ENCODE results near the gene RILP.

Gene RILP

GRCh38 chr17:1627982-1628855, 21.4 kb downstream of the RILP start, which contains the start of gene SLC43A2:
SLC43A2 (minus strand) TSS chr17:1628834; CDS start chr17:1627874, 960 bp downstream.
- DNase-seq = peak; percentile 74

- no peak for DNase-seq
Observed at GRCh38 chr17:1627182-1627981, 22.3 kb downstream of the RILP start.

GRCh38 chr17:1626333-1626732, 23.3 kb downstream of the RILP start:
- no peak for DNase-seq

GRCh38 chr17:1625581-1625980, 24.1 kb downstream of the RILP start:
- DNase-seq = no peak

- no peak for DNase-seq
Observed at GRCh38 chr17:1625053-1625452, 24.6 kb downstream of the RILP start.

GRCh38 chr17:1624650-1625049, 25.0 kb downstream of the RILP start:
- DNase-seq = no peak

- DNase-seq = no peak
Observed at GRCh38 chr17:1623057-1623630, 26.5 kb downstream of the RILP start.

GRCh38 chr17:1621273-1621954, 28.3 kb downstream of the RILP start:
- no peak for DNase-seq

- no peak for DNase-seq
Observed at GRCh38 chr17:1620486-1620885, 29.2 kb downstream of the RILP start.

- no peak for DNase-seq
Observed at GRCh38 chr17:1617620-1618174, 32.0 kb downstream of the RILP start.

GRCh38 chr17:1616101-1616500, 33.6 kb downstream of the RILP start:
- DNase-seq = no peak

- no peak for DNase-seq
Observed at GRCh38 chr17:1612400-1612799, 37.3 kb downstream of the RILP start.

- DNase-seq = no peak
Observed at GRCh38 chr17:1611715-1612114, 38.0 kb downstream of the RILP start.

GRCh38 chr17:1608676-1609075, 41.0 kb downstream of the RILP start:
- DNase-seq = no peak

- DNase-seq = no peak
Observed at GRCh38 chr17:1607971-1608320, 41.7 kb downstream of the RILP start.

GRCh38 chr17:1606352-1606985, 43.2 kb downstream of the RILP start:
- no peak for DNase-seq

- DNase-seq = no peak
Observed at GRCh38 chr17:1605681-1606351, 43.9 kb downstream of the RILP start.

- DNase-seq = no peak
Observed at GRCh38 chr17:1604831-1605528, 44.7 kb downstream of the RILP start.

GRCh38 chr17:1601571-1601970, 48.1 kb downstream of the RILP start:
- no peak for DNase-seq

- no peak for DNase-seq
Observed at GRCh38 chr17:1598399-1599095, 51.1 kb downstream of the RILP start.
